Measurements from ENCODE around the gene SERTM2. TPM values are rescaled to one million over a fixed set of nuclear protein-coding genes. Genes with fewer than 3 reads are reported as not detected.
A peak's percentile ranks its signal among the peaks of the same experiment; 100 is the strongest.
"Not testable (repeated sequence)": the region's sequence is repeated elsewhere in the genome, so short reads cannot be mapped to it uniquely, and the experiment has no call there.

The SERTM2 gene
- total RNA-seq, 1 donor from 2014 or later: 0.51 TPM

DNA sequence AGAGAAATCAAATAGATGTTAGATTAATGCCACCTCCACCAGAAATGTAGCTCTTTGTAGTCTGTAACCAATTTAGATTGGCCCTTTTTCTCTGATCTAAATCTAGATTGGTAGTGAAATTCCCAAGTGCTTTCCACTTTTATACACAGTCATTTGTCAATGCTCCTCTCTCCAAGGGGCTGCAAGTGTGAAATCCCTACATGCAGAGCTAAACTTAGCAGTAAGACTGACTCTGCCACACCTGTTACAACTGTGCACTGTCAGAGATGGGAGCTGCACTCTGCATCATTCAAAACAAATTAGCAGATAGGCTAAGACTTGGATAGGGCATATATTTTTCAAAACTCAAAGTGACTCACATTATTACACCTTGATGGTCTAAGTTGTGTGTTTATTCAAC lies 9.1 kb downstream of the SERTM2 start:
- H3K4me3 Mint-ChIP-seq: no peak overlapping the region
- H3K27ac Mint-ChIP-seq: peak overlapping the region; percentile 79
- Histone ChIP-seq H3K4me1 (peaks cover 43% of the 10 kb centered on the region), H3K4me2 (peak overlapping the region; percentile 28), H3K27me3 (no peaks in the 10 kb centered on the region), H3K9ac (no peak overlapping the region), H3K79me2 (ENCODE audit: low read depth) (no peaks in the 10 kb centered on the region), H4K20me1 (ENCODE audit: low read depth) (no peaks in the 10 kb centered on the region), H3K9me3 (ENCODE audit: low read depth) (no peaks in the 10 kb centered on the region), H3K27ac (no peak overlapping the region), H3K36me3 (no peaks in the 10 kb centered on the region), H3F3A (ENCODE audit: low read depth) (peaks cover 10% of the 10 kb centered on the region), H2AFZ (replicated peaks) (peak overlapping the region; percentile 48), H3K4me3 (no peak overlapping the region)
- peaks cover 39% of the 10 kb centered on the region for H3K4me1 Mint-ChIP-seq
- no peaks in the 10 kb centered on the region for H3K9me3 Mint-ChIP-seq
- no peak for DNase-seq (ENCODE audit: low spot score)
- no peaks in the 10 kb centered on the region for H3K27me3 Mint-ChIP-seq (ENCODE audit: insufficient read depth, low read depth)
- TF ChIP-seq, protein P1, sequence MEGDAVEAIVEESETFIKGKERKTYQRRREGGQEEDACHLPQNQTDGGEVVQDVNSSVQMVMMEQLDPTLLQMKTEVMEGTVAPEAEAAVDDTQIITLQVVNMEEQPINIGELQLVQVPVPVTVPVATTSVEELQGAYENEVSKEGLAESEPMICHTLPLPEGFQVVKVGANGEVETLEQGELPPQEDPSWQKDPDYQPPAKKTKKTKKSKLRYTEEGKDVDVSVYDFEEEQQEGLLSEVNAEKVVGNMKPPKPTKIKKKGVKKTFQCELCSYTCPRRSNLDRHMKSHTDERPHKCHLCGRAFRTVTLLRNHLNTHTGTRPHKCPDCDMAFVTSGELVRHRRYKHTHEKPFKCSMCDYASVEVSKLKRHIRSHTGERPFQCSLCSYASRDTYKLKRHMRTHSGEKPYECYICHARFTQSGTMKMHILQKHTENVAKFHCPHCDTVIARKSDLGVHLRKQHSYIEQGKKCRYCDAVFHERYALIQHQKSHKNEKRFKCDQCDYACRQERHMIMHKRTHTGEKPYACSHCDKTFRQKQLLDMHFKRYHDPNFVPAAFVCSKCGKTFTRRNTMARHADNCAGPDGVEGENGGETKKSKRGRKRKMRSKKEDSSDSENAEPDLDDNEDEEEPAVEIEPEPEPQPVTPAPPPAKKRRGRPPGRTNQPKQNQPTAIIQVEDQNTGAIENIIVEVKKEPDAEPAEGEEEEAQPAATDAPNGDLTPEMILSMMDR (IDR thresholded peaks at IDR 0.05): no peak
- no peak for TF ChIP-seq EZH2 (IDR thresholded peaks at IDR 0.05)
- no peaks in the 10 kb centered on the region for H3K36me3 Mint-ChIP-seq

DNA sequence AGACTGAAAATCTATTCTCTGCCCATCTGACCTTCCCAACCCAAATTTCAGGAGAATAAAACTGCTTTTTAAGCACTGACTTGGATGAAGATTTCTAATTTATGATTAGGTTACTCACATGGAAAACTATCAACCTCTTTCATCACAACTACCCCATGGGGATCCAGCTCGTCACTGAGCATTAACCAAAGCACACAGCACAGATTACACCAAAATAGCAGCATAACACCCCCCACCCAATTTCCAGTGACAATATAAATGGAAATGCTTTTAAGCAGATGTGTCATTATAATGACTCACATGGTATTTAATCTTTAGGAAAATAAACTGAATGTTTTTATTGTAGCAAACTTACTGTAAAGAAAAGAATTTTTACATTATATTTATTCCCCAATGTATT lies 9.7 kb downstream of the SERTM2 start:
- Histone ChIP-seq H3K4me2 (peak overlapping the region; percentile 28), H3F3A (ENCODE audit: low read depth) (peaks cover 10% of the 10 kb centered on the region), H2AFZ (replicated peaks) (peak overlapping the region; percentile 48), H3K36me3 (no peaks in the 10 kb centered on the region), H3K27me3 (no peaks in the 10 kb centered on the region), H3K79me2 (ENCODE audit: low read depth) (no peaks in the 10 kb centered on the region), H3K4me1 (peaks cover 43% of the 10 kb centered on the region), H3K9me3 (ENCODE audit: low read depth) (no peaks in the 10 kb centered on the region), H3K27ac (no peak overlapping the region), H4K20me1 (ENCODE audit: low read depth) (no peaks in the 10 kb centered on the region), H3K9ac (no peak overlapping the region), H3K4me3 (no peak overlapping the region)
- DNase-seq (ENCODE audit: low spot score): no peak
- Mint-ChIP-seq H3K36me3 (no peaks in the 10 kb centered on the region), H3K9me3 (peaks cover 2% of the 10 kb centered on the region), H3K4me3 (peak overlapping the region; percentile 21), H3K27ac (peak overlapping the region; percentile 90), H3K27me3 (ENCODE audit: insufficient read depth, low read depth) (peaks cover 1% of the 10 kb centered on the region), H3K4me1 (peaks cover 39% of the 10 kb centered on the region)
- TF ChIP-seq EZH2phosphoT487 (IDR thresholded peaks at IDR 0.05) (no peak), EZH2 (IDR thresholded peaks at IDR 0.05) (no peak)
- TF ChIP-seq, protein P1 (IDR thresholded peaks at IDR 0.05): no peak

DNA sequence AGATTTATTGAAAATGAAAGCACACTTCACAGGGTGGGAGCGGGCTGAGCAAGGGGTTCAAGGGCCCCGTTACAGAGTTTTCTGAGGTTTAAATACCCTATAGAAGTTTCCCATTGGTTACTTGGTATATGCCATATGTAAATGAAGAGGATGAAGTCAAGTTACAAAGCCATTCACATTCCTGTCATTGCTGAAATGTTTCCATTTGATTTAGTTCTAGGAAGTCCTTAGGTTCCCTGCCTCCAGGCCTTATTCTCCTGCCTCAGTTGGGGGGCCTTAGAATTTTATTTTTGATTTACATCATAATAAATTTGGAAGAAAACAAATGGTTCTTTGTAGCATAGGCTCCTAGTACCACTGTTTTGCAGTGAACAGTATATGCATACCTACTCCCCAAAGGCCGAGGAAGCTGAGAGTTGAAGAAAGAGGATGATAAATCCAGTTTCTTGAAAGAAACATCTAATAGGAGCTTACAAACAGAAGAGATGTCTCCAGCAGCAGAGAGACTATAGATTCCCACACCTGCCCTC lies 31.8 kb downstream of the SERTM2 start:
- H3K27ac Mint-ChIP-seq: peak overlapping the region; percentile 50
- H3K4me1 Mint-ChIP-seq: peaks cover 20% of the 10 kb centered on the region
- no peaks in the 10 kb centered on the region for H3K9me3 ChIP-seq (ENCODE audit: low read depth)

DNA sequence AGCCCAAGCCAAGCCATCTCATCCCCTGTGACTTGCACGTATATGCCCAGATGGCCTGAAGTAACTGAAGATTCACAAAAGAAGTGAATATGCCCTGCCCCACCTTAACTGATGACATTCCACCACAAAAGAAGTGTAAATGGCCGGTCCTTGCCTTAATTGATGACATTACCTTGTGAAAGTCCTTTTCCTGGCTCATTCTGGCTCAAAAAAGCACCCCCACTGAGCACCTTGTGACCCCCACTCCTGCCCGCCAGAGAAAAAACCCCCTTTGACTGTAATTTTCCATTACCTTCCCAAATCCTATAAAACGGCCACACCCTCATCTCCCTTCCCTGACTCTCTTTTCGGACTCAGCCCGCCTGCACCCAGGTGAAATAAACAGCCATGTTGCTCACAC lies 37.8 kb downstream of the SERTM2 start:
- not testable (repeated sequence) for H3K4me1 Mint-ChIP-seq

More for the DNA sequence above, 31.8 kb downstream of the SERTM2 start:
- Histone ChIP-seq H3K27ac (peak overlapping the region; percentile 25), H3K4me1 (peaks cover 12% of the 10 kb centered on the region), H3K27me3 (no peaks in the 10 kb centered on the region), H3K4me2 (peak overlapping the region; percentile 35), H3K36me3 (no peaks in the 10 kb centered on the region), H4K20me1 (ENCODE audit: low read depth) (no peaks in the 10 kb centered on the region), H3K4me3 (no peak overlapping the region), H3K79me2 (ENCODE audit: low read depth) (no peaks in the 10 kb centered on the region), H2AFZ (replicated peaks) (peak overlapping the region; percentile 18), H3K9ac (no peak overlapping the region), H3F3A (ENCODE audit: low read depth) (no peaks in the 10 kb centered on the region)
- Mint-ChIP-seq H3K4me3 (no peak overlapping the region), H3K9me3 (peaks cover 4% of the 10 kb centered on the region), H3K27me3 (ENCODE audit: insufficient read depth, low read depth) (no peaks in the 10 kb centered on the region), H3K36me3 (no peaks in the 10 kb centered on the region)
- peak; percentile 16 for DNase-seq (ENCODE audit: low spot score)
- TF ChIP-seq, protein P1 (IDR thresholded peaks at IDR 0.05): no peak
- TF ChIP-seq EZH2 (IDR thresholded peaks at IDR 0.05): no peak

More for the DNA sequence above, 37.8 kb downstream of the SERTM2 start:
- H3K4me3 ChIP-seq; H3K27me3 ChIP-seq; DNase-seq (ENCODE audit: low spot score); H3K9ac ChIP-seq; H3K27me3 Mint-ChIP-seq (ENCODE audit: insufficient read depth, low read depth); H3K9me3 Mint-ChIP-seq; H3K36me3 Mint-ChIP-seq; H3F3A ChIP-seq (ENCODE audit: low read depth); H3K79me2 ChIP-seq (ENCODE audit: low read depth); H3K27ac ChIP-seq; H3K4me1 ChIP-seq; H3K27ac Mint-ChIP-seq; H3K4me3 Mint-ChIP-seq; H4K20me1 ChIP-seq (ENCODE audit: low read depth); H3K4me2 ChIP-seq; H3K9me3 ChIP-seq (ENCODE audit: low read depth); H3K36me3 ChIP-seq: not testable (repeated sequence)
- peak overlapping the region; percentile 57 for H2AFZ ChIP-seq (replicated peaks)
